C4-2B (cell line): Measurements from ENCODE around the gene GATAD2B.

Source experiments
- H3K27ac ChIP-seq: fragments of 450-650 bp; 2 replicates; pipeline ENCODE4 v1.5.1; 2017
- ZFX ChIP-seq: fragments of 450-650 bp; IDR thresholded peaks from 2 replicates; pipeline ENCODE4 v1.6.1; 2017
- TF ChIP-seq, protein P1 (sequence below): fragments of 450-650 bp; conservative IDR thresholded peaks from 2 replicates; pipeline ENCODE4 v1.5.1; 2017; ENCODE audit warnings: mild to moderate bottlenecking

The GATAD2B gene

DNA sequence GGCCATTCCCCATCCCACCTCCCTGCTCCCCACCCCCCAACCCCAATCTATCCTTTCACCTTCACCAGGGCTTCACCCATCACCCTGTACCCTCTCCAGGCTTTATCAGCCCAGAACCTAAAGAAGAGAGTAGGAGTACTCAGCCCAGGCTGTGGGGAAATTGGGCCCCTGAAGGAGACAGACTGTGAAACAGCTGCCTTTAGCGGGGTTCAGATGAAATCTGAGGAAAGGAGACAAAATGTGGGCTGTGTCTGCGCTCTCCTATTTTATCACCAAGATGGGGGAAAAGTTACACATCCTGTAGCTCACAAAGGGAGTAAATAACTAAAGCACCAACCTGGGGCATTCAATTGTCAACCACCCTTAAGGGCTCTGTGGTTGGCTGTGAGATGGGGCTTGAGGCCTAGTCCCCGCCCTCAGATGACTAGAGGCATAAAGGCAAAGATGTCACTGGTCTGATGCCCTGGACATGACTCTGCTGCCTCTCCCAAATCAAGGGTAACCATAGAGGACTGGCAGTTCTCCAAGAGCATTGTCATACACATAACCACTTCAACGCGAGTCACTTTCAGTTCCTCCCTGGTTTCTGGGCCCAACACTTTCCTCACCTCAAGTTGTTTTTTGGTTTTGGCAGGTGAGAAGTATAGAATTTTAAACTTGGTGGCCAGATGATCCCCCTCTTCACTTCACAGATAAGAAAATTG is 117.6 kb downstream of the GATAD2B start:
- no peak overlapping the region for H3K27ac ChIP-seq
- TF ChIP-seq, protein P1, sequence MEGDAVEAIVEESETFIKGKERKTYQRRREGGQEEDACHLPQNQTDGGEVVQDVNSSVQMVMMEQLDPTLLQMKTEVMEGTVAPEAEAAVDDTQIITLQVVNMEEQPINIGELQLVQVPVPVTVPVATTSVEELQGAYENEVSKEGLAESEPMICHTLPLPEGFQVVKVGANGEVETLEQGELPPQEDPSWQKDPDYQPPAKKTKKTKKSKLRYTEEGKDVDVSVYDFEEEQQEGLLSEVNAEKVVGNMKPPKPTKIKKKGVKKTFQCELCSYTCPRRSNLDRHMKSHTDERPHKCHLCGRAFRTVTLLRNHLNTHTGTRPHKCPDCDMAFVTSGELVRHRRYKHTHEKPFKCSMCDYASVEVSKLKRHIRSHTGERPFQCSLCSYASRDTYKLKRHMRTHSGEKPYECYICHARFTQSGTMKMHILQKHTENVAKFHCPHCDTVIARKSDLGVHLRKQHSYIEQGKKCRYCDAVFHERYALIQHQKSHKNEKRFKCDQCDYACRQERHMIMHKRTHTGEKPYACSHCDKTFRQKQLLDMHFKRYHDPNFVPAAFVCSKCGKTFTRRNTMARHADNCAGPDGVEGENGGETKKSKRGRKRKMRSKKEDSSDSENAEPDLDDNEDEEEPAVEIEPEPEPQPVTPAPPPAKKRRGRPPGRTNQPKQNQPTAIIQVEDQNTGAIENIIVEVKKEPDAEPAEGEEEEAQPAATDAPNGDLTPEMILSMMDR: no peak
- TF ChIP-seq ZFX: no peak

DNA sequence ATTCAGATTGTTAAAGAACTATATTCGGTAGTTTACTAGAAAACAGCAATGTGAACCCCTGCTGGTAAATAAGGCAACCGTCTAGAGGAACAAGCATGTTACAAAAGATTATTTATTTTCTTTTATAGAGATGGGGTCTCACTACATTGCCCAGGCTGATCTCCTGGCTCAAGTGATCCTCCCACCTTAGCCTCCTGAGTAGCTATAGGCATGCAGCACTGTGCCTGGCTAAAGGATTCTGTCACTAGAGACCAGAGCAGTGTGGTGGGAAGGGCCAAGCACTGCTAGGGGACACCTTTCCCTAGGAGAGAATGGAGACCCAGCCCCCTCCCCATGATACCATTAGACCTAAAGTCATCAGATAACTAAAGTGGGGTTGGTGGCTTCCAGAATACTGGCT is 118.7 kb downstream of the GATAD2B start:
- TF ChIP-seq, protein P1: no peak
- no peak for TF ChIP-seq ZFX
- H3K27ac ChIP-seq: no peak overlapping the region

DNA sequence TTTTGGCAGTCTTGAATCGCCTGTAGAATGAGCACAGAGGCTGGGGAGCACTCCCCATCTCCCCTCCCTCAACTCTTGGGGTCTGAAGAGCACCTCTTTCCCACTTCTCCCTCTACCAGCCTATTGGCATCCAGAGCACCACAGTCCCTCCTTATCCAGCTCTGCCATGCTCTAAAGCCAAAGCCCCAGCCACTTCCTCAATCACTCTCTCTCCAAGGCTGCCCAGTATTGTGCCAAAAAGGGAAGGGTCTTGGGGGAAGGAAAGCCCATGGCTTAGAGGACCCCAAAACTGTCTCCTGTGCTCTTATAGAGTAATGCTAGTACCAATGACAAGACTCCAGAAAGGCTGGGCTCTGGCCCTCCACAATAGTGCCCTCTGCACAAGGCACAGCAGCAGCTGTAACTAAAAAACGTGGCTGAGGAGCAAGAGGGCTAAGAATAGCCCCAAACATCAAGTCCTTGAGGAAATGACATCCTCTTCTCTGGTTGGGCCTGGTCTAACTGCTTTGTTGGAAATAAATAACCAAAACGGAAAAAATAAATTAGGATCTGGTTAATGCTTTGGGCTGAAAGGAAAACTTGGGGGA is 119.2 kb downstream of the GATAD2B start:
- TF ChIP-seq ZFX: no peak
- TF ChIP-seq, protein P1: no peak
- H3K27ac ChIP-seq: no peak overlapping the region

DNA sequence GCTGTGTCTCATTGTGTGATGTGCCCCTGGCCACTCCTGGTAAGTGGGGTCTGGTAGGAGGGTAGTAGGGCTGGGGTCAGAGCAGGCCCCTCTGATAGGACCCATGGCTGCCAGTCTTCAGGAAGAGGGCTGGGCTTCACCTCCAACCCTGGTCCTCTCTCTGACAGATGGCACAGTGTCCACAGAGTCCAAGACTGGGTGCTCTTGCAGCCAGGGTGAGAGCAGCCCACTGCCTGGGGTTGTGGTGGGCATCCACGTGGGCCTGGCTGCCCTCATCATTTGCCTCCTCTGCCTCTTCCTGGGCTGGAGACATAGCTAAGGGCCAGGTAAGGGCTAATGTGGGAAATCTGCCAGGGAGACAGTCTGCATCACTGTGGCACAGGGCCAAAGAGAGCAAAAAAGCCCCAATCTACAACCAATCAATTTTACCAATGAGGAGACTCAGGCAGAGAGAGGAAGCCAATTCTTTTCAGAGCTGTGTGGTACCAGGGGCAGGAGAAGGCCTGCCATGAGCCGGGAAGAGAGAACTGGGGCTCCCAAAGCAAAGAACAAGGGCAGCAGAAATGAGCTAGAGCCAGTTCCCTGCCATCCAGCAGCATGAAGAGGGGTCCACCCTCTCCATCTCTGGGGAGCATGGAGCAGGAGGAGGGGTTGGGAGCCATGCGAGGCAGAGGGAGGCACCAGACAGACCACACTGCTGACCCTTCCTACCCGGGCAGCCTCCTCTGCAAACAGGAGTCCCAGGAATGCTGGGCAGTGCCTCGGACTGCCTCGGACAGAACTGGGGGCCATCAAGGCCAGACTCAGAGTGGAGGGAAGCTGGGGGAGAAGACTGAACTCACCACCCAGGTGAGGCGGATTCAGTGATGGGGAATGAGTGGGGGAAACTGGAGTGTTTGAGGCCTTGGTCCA is 120.7 kb downstream of the GATAD2B start:
- TF ChIP-seq, protein P1: no peak
- no peak for TF ChIP-seq ZFX
- no peak overlapping the region for H3K27ac ChIP-seq

DNA sequence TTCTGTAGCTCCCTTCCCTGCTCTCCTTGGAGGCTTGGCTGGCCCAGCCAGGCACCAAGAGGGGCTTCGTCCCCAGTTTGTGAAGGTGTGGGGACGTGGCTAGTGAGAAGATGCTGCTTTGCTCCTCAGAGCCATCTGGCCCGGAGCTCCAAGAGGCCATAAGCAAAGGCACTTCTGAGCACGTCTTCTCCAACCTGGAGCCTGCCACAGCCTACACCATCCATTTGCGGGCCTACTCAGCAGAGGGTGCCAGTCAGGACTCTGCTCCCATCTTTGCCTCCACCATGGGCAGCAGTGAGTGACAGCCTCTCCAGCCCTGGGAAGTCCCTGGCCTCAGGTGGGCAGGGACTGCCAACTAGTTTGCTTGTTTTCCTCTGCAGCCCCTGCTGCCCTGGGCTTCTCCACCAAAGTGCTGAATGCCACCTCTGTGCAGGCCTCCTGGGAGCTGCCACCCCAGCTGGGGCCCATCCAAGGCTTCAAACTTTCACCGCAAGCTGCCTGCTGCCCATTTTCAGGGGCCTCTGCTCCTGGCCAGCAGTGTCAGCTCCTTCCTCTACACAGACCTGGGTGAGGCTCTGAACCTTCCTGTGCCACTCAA is 121.6 kb downstream of the GATAD2B start:
- no peak for TF ChIP-seq ZFX
- TF ChIP-seq, protein P1: no peak
- H3K27ac ChIP-seq: no peak overlapping the region

DNA sequence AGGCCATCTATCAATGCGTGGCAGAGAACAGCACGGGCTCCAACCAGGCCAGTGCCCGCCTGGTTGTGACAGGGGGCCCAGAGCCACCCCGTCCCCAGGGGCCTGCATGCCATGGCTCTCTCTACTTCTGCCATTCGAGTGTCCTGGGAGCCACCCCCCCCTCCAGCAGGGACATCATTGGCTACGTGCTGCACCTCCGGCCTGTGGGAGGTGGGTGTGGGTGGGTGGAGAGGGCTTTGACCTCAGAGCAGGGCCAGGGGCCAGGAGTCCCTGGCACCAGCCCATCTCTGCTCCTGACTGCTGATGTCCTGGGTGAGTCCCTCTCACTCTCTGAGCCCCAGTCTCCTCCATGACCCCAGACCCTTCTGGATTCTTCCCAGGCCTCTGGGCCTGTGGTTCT is 122.3 kb downstream of the GATAD2B start:
- H3K27ac ChIP-seq: no peak overlapping the region
- TF ChIP-seq, protein P1: no peak
- no peak for TF ChIP-seq ZFX
